Endodermal cell (in vitro differentiated cells): Measurements from ENCODE around the gene ATP2B2. TPM values are rescaled to one million over a fixed set of nuclear protein-coding genes. Genes with fewer than 3 reads are reported as not detected.

Experiments
- DNase-seq: peaks from one replicate; pipeline ENCODE4 v3.0.0-alpha.2; 2017
- H3K27ac ChIP-seq: 2 replicates; pipeline ENCODE4 v1.5.1; 2013; ENCODE audit warnings: mild to moderate bottlenecking, low read depth, low read length, moderate library complexity
- H3K27me3 ChIP-seq: 2 replicates; pipeline ENCODE4 v1.6.1; 2013; ENCODE audit warnings: mild to moderate bottlenecking, low read length, moderate library complexity; ENCODE audit not compliant: insufficient read depth, control insufficient read depth, poor library complexity, severe bottlenecking
- H3K36me3 ChIP-seq: 2 replicates; pipeline ENCODE4 v1.7.0; 2013; ENCODE audit warnings: mild to moderate bottlenecking, low read length, moderate library complexity; ENCODE audit not compliant: control insufficient read depth, insufficient read depth
- H3K4me1 ChIP-seq: one replicate; pipeline ENCODE4 v1.7.0; 2013; ENCODE audit warnings: low read length; ENCODE audit not compliant: control insufficient read depth, insufficient read depth
- H3K4me3 ChIP-seq: 2 replicates; pipeline ENCODE4 v1.5.1; 2013; ENCODE audit warnings: mild to moderate bottlenecking, low read length, moderate library complexity
- H3K9ac ChIP-seq: 2 replicates; pipeline ENCODE4 v1.6.1; 2013; ENCODE audit warnings: mild to moderate bottlenecking, low read length, moderate library complexity; ENCODE audit not compliant: poor library complexity, severe bottlenecking; ENCODE audit errors: extremely low read depth
- H3K9me3 ChIP-seq: 2 replicates; pipeline ENCODE4 v1.6.1; 2013; ENCODE audit warnings: mild to moderate bottlenecking, low read length, moderate library complexity; ENCODE audit not compliant: control insufficient read depth
- H3K27ac Mint-ChIP-seq: 2 replicates; pipeline ENCODE4 v1.8.0; 2020; ENCODE audit warnings: mixed read lengths
- H3K27me3 Mint-ChIP-seq: 2 replicates; pipeline ENCODE4 v1.8.0; 2021; ENCODE audit warnings: mild to moderate bottlenecking, mixed read lengths; ENCODE audit not compliant: insufficient read depth
- H3K36me3 Mint-ChIP-seq: 2 replicates; pipeline ENCODE4 v1.8.0; 2020; ENCODE audit warnings: low read depth, mixed read lengths
- H3K4me1 Mint-ChIP-seq: 2 replicates; pipeline ENCODE4 v1.8.0; 2020; ENCODE audit warnings: mixed read lengths
- H3K4me3 Mint-ChIP-seq: 2 replicates; pipeline ENCODE4 v1.8.0; 2020; ENCODE audit warnings: mild to moderate bottlenecking, moderate library complexity, mixed read lengths
- H3K9me3 Mint-ChIP-seq: 2 replicates; pipeline ENCODE4 v1.8.0; 2020; ENCODE audit warnings: mild to moderate bottlenecking, mixed read lengths
- CTCF ChIP-seq: fragments of 200-600 bp; sonication (generic); conservative IDR thresholded peaks from 2 replicates; pipeline ENCODE4 v1.5.0; 2021; ENCODE audit warnings: antibody characterized with exemption, mild to moderate bottlenecking
- WGBS, 2 experiments: methylation state at CpG; one replicate each; pipeline versions ENCODE4 v1.1.5 to v1.1.7; 2013; ENCODE audit warnings: missing lambda C conversion rate in 2 of 2, mixed read lengths in 1 of 2; ENCODE audit not compliant: insufficient coverage in 1 of 2, insufficient read length in 1 of 2; 5-methylcytosine and 5-hydroxymethylcytosine counted together
- total RNA-seq, 2 donors: library from RNA; stranded (reverse); fragmentation: NEBNext Ultra II Directional in 1 of 2; extraction: Animal tissue kit (Norgen Biotek cat#: 25700) in 1 of 2; gene quantifications; 2 replicates in 1 of 2; 3 replicates in 1 of 2; pipeline ENCODE4 v1.2.1, GENCODE V29; 2021

Gene ATP2B2
- total RNA-seq, 2 donors from 2014 or later = 0.09 TPM; not detected in 1

GRCh38 chr3:10442151-10442795 is 63.1 kb downstream of the ATP2B2 start:
- no peaks in the 10 kb centered on the region for H3K4me1 ChIP-seq
- H3K27me3 ChIP-seq = no peaks in the 10 kb centered on the region
- H3K4me3 ChIP-seq = no peak overlapping the region
- H3K27ac Mint-ChIP-seq = no peak overlapping the region
- no peak overlapping the region for H3K4me3 Mint-ChIP-seq
- DNase-seq = no peak
- 77 to 78% methylated on average over 5 to 10 of the region's 10 CpGs for WGBS, 2 experiments
- no peak overlapping the region for H3K27ac ChIP-seq
- H3K36me3 Mint-ChIP-seq = no peaks in the 10 kb centered on the region
- H3K27me3 Mint-ChIP-seq = peaks cover 2% of the 10 kb centered on the region
- peaks cover 6% of the 10 kb centered on the region for H3K4me1 Mint-ChIP-seq
- TF ChIP-seq CTCF = no peak
- no peak overlapping the region for H3K9ac ChIP-seq
- no peaks in the 10 kb centered on the region for H3K36me3 ChIP-seq
- H3K9me3 Mint-ChIP-seq = no peaks in the 10 kb centered on the region
- H3K9me3 ChIP-seq = no peaks in the 10 kb centered on the region

DNA sequence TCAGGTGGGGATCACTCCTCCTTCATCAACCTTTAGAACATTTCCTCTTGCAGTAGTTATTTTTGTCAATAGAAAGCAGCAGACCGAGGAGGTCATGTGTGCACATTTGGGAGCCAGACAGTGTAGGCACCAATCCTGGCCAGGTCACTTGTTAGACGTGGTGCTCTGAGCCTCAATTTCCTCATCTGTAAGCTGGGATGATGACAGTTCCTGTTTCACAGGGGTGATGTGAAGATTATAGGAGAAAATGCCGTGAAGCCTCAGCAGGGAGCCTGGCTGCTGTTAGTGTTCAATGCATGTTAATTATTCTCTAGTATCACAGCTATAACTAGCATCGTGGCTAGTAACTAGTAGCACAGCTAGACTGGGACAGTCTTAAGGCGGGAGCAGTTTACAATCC is 64.7 kb downstream of the ATP2B2 start:
- Mint-ChIP-seq H3K27ac (no peak overlapping the region), H3K4me1 (peaks cover 5% of the 10 kb centered on the region), H3K4me3 (no peak overlapping the region), H3K36me3 (no peaks in the 10 kb centered on the region), H3K9me3 (no peaks in the 10 kb centered on the region), H3K27me3 (peaks cover 2% of the 10 kb centered on the region)
- Histone ChIP-seq H3K9ac (no peak overlapping the region), H3K27ac (no peak overlapping the region), H3K36me3 (no peaks in the 10 kb centered on the region), H3K4me3 (no peak overlapping the region), H3K9me3 (no peaks in the 10 kb centered on the region), H3K4me1 (no peaks in the 10 kb centered on the region), H3K27me3 (no peaks in the 10 kb centered on the region)
- DNase-seq = no peak
- TF ChIP-seq CTCF = no peak
- WGBS, 2 experiments = 87 to 96% methylated on average over 3 to 5 of the region's 5 CpGs

DNA sequence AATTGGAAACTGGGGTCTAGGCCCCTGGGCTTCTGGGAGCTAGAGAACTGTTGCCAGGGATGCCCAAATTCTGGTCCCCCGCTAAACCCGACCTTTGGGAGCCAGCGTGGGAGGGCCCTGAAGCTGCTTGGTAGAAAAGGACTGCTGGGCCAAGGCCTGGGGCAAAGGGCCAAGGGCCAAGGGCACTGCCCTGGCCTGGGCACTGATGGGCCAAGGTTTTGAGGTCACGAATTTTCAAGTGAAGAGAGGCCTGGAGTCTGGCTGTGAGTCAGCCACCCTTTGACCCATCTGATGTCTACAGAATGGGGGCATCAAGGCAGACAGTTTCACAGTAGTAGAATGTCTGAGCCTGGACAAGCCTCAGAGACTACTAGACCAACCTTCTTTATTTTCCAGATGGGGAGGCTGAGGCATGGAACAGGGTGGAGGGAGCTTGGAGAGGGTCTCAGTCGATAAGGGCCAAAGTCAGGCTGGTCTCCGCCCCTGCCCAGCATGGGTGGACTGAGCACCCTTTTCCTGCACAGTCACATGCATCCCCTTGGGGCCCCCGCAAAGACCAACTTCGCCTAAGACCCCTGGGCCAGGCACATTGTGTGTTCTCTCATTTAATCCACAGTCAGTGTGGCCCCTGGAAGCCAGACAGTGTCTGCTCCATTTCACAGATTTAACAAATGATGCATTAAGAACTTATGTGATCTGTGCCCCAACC is 66.3 kb downstream of the ATP2B2 start:
- H3K36me3 ChIP-seq = no peaks in the 10 kb centered on the region
- H3K4me3 ChIP-seq = no peak overlapping the region
- Mint-ChIP-seq H3K9me3 (no peaks in the 10 kb centered on the region), H3K4me3 (no peak overlapping the region), H3K27ac (no peak overlapping the region), H3K4me1 (no peaks in the 10 kb centered on the region), H3K27me3 (no peaks in the 10 kb centered on the region), H3K36me3 (no peaks in the 10 kb centered on the region)
- TF ChIP-seq CTCF = no peak
- no peak overlapping the region for H3K9ac ChIP-seq
- no peaks in the 10 kb centered on the region for H3K4me1 ChIP-seq
- WGBS, 2 experiments = 89 to 91% methylated on average over 5 to 8 of the region's 8 CpGs
- H3K27ac ChIP-seq = no peak overlapping the region
- H3K27me3 ChIP-seq = no peaks in the 10 kb centered on the region
- DNase-seq = no peak
- no peaks in the 10 kb centered on the region for H3K9me3 ChIP-seq
